GM10248 (cell line): ENCODE data around the gene TRIP6.
A peak's percentile ranks its signal among the peaks of the same experiment; 100 is the strongest.

ENCODE experiments used
- CTCF ChIA-PET: fragments of 300-600 bp; sonication (Branson Sonifier 250); formaldehyde crosslinking; extraction: SDS; loops from one replicate; lab custom pipeline; 2021; ENCODE audit warnings: antibody characterized with exemption; lab: Yijun Ruan, JAX
- POLR2A ChIA-PET: fragments of 350-650 bp; sonication (Branson Sonifier 250); formaldehyde crosslinking; extraction: SDS; loops from one replicate; lab custom pipeline; 2020; ENCODE audit warnings: antibody characterized with exemption; lab: Yijun Ruan, JAX
- DNase-seq: peaks from one replicate; pipeline ENCODE4 v3.0.0; 2012; ENCODE audit errors: extremely low spot score
- TF ChIP-seq, protein P1 (sequence below): IDR thresholded peaks from 2 replicates; pipeline ENCODE4 v1.5.1; 2012; ENCODE audit warnings: mild to moderate bottlenecking, low read depth; ENCODE audit errors: extremely low read depth, missing control alignments, control extremely low read depth

Gene TRIP6

DNA sequence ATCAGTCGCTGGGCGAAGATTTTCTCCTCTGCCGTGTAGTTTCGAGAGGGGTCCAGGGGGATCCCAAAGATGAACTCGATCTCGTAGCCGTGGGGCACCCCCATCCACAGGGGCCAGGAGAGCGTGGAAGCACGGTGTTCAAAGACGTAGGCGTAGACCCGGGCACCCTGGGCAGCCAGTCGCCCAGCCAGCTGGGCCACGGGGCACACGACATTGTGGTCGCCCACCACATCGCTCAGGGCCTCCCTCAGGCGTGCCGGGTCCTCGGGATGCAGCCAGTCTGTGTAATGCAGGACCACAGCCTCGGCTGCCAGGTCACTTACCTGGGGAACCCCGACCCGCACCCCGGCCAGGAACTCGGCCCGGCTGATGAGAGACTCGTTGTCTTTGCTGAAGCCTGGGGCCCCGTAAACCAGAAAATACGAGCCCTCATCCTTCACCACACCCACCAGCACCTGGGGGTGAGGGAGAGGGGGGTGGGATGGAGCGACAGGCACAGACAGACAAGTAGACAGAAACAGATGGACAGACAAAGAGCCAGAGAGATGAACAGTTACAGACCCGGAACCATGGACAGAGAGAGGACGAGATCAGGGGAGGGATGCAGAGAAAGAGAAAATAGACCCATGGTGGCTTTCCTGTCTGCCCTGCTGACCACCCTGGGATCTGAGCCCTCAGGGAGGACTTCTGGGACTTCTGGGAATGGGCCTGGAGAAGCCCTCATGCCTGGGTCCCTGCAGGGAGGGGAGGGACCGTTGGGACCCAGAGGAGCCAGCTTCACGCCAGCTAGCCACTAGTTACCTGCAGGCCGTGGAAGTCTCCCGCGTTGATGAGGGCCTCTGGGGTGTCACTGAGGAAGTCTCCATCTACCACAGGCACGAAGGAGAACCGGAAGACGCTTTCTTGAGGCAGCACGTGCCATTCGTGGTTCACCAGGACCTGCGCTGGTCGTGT is 25.5 kb downstream of the TRIP6 start:
- POLR2A ChIA-PET: no interaction called here
- CTCF ChIA-PET: interaction anchor here (1.2 to 3.5 kb wide), 3 partner anchors 127 to 251 kb away, joined by 3 to 16 read pairs (median 9); partner anchors contain the start of gene MUC17
- TF ChIP-seq, protein P1, sequence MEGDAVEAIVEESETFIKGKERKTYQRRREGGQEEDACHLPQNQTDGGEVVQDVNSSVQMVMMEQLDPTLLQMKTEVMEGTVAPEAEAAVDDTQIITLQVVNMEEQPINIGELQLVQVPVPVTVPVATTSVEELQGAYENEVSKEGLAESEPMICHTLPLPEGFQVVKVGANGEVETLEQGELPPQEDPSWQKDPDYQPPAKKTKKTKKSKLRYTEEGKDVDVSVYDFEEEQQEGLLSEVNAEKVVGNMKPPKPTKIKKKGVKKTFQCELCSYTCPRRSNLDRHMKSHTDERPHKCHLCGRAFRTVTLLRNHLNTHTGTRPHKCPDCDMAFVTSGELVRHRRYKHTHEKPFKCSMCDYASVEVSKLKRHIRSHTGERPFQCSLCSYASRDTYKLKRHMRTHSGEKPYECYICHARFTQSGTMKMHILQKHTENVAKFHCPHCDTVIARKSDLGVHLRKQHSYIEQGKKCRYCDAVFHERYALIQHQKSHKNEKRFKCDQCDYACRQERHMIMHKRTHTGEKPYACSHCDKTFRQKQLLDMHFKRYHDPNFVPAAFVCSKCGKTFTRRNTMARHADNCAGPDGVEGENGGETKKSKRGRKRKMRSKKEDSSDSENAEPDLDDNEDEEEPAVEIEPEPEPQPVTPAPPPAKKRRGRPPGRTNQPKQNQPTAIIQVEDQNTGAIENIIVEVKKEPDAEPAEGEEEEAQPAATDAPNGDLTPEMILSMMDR: no peak
- DNase-seq: no peak

DNA sequence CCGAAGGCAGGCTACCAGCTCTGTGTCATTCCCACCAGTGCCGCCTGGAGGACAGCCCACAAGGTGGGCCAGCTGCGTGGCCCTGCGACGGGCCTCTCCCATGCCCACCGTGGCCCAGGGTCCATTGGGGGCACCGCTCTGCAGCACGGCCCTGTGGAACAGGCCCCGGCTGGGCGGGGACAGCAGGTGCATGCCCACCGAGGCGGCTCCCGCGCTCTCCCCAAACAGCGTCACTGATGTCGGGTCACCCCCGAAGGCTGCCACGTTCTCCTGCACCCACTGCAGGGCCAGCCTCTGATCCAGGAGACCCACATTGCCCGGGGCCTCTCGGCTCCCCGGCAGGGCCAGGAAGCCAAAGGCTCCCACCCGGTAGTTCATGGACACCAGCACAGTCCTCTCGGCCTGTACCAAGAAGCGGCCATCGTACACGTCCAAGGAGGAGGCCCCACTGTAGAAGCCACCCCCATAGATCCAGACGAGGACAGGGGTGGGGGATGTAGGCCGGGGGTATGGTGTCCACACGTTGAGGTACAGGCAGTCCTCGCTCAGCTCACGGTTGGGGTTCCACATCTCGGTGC is 26.2 kb downstream of the TRIP6 start:
- TF ChIP-seq, protein P1: no peak
- DNase-seq: no peak
- ChIA-PET POLR2A (interaction anchor here (0.6 kb wide), 1 partner anchor 123 kb away, joined by 3 read pairs; no protein-coding TSS in a partner anchor), CTCF (interaction anchor here (1.2 to 3.5 kb wide), 4 partner anchors 126 to 251 kb away, joined by 3 to 16 read pairs (median 10); partner anchors contain the start of gene MUC17)

DNA sequence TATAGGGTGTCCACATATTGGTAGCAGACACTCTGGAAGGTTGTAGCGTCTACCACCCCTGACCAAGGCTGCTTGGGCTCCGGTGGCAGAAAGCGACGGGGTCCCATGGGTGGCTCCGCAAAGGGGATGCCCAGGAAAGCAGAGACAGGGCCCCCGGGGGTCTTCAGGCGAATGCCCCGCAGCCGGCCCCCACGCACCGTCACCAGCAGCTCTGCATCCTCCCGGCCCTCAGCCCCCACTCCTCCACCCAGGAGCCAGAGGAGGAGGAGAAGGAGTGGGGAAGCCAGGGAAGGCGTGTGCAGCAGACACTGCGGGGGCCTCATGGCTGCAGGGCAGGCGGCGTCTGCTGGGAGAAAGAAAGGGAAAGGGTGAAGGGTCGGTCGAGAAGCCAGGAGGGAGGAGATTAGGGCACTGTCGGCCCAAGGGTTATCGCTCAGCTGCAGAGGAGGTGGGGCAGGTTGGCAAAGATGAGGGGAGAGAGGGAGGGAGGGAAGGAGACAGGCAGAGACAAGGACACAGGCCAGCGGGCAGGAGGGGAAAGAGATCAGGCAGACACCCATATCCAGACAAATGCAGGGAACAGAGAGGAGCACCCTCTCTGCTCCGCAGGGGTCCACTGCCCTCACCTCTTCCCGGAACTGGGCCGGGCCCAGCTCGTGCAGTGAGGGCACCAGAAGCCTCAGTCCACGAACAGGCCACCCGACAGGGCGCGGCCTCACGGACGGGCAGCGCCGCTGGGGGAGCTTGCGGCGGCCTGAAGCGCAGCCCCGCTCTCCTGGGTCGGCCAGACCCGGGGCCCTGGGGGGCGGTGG is 26.9 kb downstream of the TRIP6 start:
- no peak for DNase-seq
- POLR2A ChIA-PET: interaction anchor here (0.6 to 0.8 kb wide), 2 partner anchors 20 to 123 kb away, joined by 3 to 4 read pairs; partner anchors contain the start of gene SRRT
- CTCF ChIA-PET: interaction anchor here (0.6 to 3.5 kb wide), 11 partner anchors 11 to 389 kb away, joined by 3 to 16 read pairs (median 5); partner anchors contain the start of gene FIS1
- TF ChIP-seq, protein P1: no peak

DNA sequence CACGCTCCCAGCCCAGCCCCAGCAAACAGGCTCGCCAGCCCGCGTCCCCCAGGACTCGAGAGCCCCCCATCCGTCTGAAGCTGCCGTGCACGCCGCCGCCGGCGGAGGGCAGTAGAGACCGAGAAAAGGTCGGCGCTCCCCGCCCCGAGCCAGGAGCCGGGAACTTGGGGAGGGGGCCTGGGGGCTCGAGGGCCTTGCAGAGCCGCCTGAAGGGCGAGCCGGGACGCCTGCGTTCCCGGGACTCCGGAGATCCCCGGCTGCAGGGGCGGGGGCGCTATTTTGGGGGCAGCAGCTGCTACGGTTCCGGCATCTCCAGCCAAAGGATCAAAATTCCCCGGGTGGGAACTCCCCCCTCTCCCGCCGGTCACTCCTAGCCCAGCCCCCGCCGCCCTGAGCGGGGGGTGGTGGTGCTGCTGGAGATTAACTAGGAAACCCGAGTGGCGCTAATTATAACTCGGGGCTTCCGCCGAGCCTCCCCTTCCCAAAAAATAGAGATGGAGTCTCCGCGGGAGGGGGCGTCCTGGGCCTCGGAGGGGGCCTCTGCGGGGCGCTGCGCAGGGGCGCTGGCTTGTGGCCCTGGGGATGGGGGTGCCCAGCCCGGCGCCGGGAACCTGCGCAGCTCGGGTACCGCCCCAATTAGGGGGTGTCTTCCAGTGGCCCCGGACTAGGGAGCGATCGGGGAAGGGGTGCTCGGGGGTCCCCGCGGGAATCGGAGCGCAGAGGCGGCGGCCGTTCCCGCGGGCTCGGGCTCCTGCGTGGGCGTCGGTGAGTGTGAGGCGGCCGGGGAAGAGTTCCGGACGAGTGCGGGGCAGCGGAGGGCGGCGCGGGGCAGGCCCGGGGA is 27.9 kb downstream of the TRIP6 start:
- CTCF ChIA-PET: interaction anchor here (0.7 to 3.5 kb wide), 15 partner anchors 9 to 388 kb away, joined by 3 to 16 read pairs (median 4); partner anchors contain the start of genes FIS1 and TRIM56
- POLR2A ChIA-PET: interaction anchor here (0.8 kb wide), 1 partner anchor 21 kb away, joined by 4 read pairs; the partner anchor contains the start of gene SRRT
- TF ChIP-seq, protein P1: peak; percentile 95
- DNase-seq: peak; percentile 73

DNA sequence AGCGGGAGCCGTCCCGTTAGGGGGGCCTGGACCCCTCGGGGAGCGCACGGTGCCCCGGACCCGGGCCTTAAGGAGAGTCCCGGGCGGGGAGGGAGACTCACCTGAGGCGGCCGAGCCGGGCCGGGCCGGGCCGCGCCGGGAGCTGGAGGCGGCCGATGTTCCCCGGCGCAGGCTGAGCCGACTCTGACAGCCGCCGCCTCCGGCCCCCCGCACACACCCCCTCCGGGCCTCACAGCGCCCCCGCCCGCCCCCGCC is 28.4 kb downstream of the TRIP6 start, which contains the start of gene ACHE:
TSS of gene ACHE (minus strand) at position 188 of the 255 bp plus-strand sequence. CDS start 1,656 bp downstream, outside the sequence.
- TF ChIP-seq, protein P1: no peak
- no peak for DNase-seq
- CTCF ChIA-PET: interaction anchor here (0.9 to 3.5 kb wide), 7 partner anchors 10 to 297 kb away, joined by 3 to 16 read pairs (median 6); partner anchors contain the start of gene TRIM56
- POLR2A ChIA-PET: no interaction called here
